ENCODE measurements around the gene TVP23A. TPM values are rescaled to one million over a fixed set of nuclear protein-coding genes. Genes with fewer than 3 reads are reported as not detected.

Gene TVP23A
- total RNA-seq, 1 donor = not detected

- Histone ChIP-seq H3K4me2 (ENCODE audit: insufficient read depth, low read length) (no peak overlapping the region), H4K20me1 (ENCODE audit: insufficient read depth, low read length) (no peaks in the 10 kb centered on the region), H2AFZ (ENCODE audit: low read length) (no peak overlapping the region), H3K79me2 (ENCODE audit: insufficient read depth, low read length) (no peaks in the 10 kb centered on the region), H3K27ac (ENCODE audit: low read depth, low read length) (no peak overlapping the region), H3K9me3 (ENCODE audit: low read depth, low read length) (no peaks in the 10 kb centered on the region), H3K36me3 (ENCODE audit: insufficient read depth, low read length) (no peaks in the 10 kb centered on the region), H3K4me1 (ENCODE audit: insufficient read depth, low read length) (no peaks in the 10 kb centered on the region), H3K27me3 (ENCODE audit: insufficient read depth, low read length) (peaks cover 41% of the 10 kb centered on the region), H3K4me3 (ENCODE audit: insufficient read depth, low read length) (no peak overlapping the region)
- no peak for DNase-seq (ENCODE audit: insufficient read length, low spot score, missing footprints)
- TF ChIP-seq, protein P1, sequence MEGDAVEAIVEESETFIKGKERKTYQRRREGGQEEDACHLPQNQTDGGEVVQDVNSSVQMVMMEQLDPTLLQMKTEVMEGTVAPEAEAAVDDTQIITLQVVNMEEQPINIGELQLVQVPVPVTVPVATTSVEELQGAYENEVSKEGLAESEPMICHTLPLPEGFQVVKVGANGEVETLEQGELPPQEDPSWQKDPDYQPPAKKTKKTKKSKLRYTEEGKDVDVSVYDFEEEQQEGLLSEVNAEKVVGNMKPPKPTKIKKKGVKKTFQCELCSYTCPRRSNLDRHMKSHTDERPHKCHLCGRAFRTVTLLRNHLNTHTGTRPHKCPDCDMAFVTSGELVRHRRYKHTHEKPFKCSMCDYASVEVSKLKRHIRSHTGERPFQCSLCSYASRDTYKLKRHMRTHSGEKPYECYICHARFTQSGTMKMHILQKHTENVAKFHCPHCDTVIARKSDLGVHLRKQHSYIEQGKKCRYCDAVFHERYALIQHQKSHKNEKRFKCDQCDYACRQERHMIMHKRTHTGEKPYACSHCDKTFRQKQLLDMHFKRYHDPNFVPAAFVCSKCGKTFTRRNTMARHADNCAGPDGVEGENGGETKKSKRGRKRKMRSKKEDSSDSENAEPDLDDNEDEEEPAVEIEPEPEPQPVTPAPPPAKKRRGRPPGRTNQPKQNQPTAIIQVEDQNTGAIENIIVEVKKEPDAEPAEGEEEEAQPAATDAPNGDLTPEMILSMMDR (IDR thresholded peaks at IDR 0.05; ENCODE audit: extremely low read depth, low read depth, low read length) = no peak
Observed at GRCh38 chr16:10836174-10836853, 17.7 kb upstream of the TVP23A start.

- TF ChIP-seq, protein P1 (IDR thresholded peaks at IDR 0.05; ENCODE audit: extremely low read depth, low read depth, low read length) = no peak
- H2AFZ ChIP-seq (ENCODE audit: low read length) = no peak overlapping the region
- H3K27ac ChIP-seq (ENCODE audit: low read depth, low read length) = no peak overlapping the region
- H3K79me2 ChIP-seq (ENCODE audit: insufficient read depth, low read length) = no peaks in the 10 kb centered on the region
- DNase-seq (ENCODE audit: insufficient read length, low spot score, missing footprints) = no peak
- H3K27me3 ChIP-seq (ENCODE audit: insufficient read depth, low read length) = peaks cover 35% of the 10 kb centered on the region
- H3K4me2 ChIP-seq (ENCODE audit: insufficient read depth, low read length) = no peak overlapping the region
- no peak overlapping the region for H3K4me3 ChIP-seq (ENCODE audit: insufficient read depth, low read length)
- H3K4me1 ChIP-seq (ENCODE audit: insufficient read depth, low read length) = no peaks in the 10 kb centered on the region
- no peaks in the 10 kb centered on the region for H4K20me1 ChIP-seq (ENCODE audit: insufficient read depth, low read length)
- no peaks in the 10 kb centered on the region for H3K36me3 ChIP-seq (ENCODE audit: insufficient read depth, low read length)
- H3K9me3 ChIP-seq (ENCODE audit: low read depth, low read length) = no peaks in the 10 kb centered on the region
Observed at GRCh38 chr16:10835281-10835931, 16.8 kb upstream of the TVP23A start.

GRCh38 chr16:10834766-10835165, 16.2 kb upstream of the TVP23A start:
- DNase-seq (ENCODE audit: insufficient read length, low spot score, missing footprints) = no peak

DNA sequence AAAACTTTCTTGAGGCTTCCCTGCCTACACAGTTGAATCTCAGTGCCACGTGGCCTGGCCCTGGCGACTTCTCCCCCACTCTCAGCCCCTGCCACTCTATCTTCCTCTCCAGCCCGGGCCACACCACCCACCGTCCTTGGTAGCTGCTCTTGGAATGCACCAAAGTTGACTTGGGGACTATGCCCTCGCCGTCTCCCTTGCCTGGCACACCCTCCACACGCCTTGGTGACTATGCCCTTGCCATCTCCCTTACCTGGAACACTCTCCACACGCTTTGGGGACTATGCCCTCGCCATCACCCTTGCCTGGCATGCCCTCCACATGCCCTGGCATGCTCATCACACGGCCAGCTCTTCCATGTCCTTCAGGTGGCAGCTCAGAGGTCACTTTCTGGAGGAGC, 15.5 kb upstream of the TVP23A start:
- Histone ChIP-seq H2AFZ (ENCODE audit: low read length) (no peak overlapping the region), H3K9me3 (ENCODE audit: low read depth, low read length) (no peaks in the 10 kb centered on the region)
- TF ChIP-seq, protein P1 (IDR thresholded peaks at IDR 0.05; ENCODE audit: extremely low read depth, low read depth, low read length) = no peak

More at GRCh38 chr16:10834766-10835165, 16.2 kb upstream of the TVP23A start:
- Histone ChIP-seq H3K79me2 (ENCODE audit: insufficient read depth, low read length) (no peaks in the 10 kb centered on the region), H3K27ac (ENCODE audit: low read depth, low read length) (no peak overlapping the region), H4K20me1 (ENCODE audit: insufficient read depth, low read length) (no peaks in the 10 kb centered on the region), H3K27me3 (ENCODE audit: insufficient read depth, low read length) (peaks cover 28% of the 10 kb centered on the region), H3K4me1 (ENCODE audit: insufficient read depth, low read length) (no peaks in the 10 kb centered on the region), H3K36me3 (ENCODE audit: insufficient read depth, low read length) (no peaks in the 10 kb centered on the region), H3K4me3 (ENCODE audit: insufficient read depth, low read length) (no peak overlapping the region), H3K4me2 (ENCODE audit: insufficient read depth, low read length) (no peak overlapping the region), H2AFZ (ENCODE audit: low read length) (no peak overlapping the region), H3K9me3 (ENCODE audit: low read depth, low read length) (no peaks in the 10 kb centered on the region)
- TF ChIP-seq, protein P1 (IDR thresholded peaks at IDR 0.05; ENCODE audit: extremely low read depth, low read depth, low read length) = no peak

More for the DNA sequence above, 15.5 kb upstream of the TVP23A start:
- H3K79me2 ChIP-seq (ENCODE audit: insufficient read depth, low read length) = no peaks in the 10 kb centered on the region
- no peak overlapping the region for H3K27ac ChIP-seq (ENCODE audit: low read depth, low read length)
- H3K36me3 ChIP-seq (ENCODE audit: insufficient read depth, low read length) = no peaks in the 10 kb centered on the region
- no peak overlapping the region for H3K4me3 ChIP-seq (ENCODE audit: insufficient read depth, low read length)
- H3K4me2 ChIP-seq (ENCODE audit: insufficient read depth, low read length) = no peak overlapping the region
- H3K27me3 ChIP-seq (ENCODE audit: insufficient read depth, low read length) = peaks cover 22% of the 10 kb centered on the region
- peaks cover 5% of the 10 kb centered on the region for H3K4me1 ChIP-seq (ENCODE audit: insufficient read depth, low read length)
- H4K20me1 ChIP-seq (ENCODE audit: insufficient read depth, low read length) = no peaks in the 10 kb centered on the region
- DNase-seq (ENCODE audit: insufficient read length, low spot score, missing footprints) = no peak

Measured in osteoblast (primary cell).